HG02938 (cell line): ENCODE data around the gene ZNF423.
"Not testable (repeated sequence)": the region's sequence is repeated elsewhere in the genome, so short reads cannot be mapped to it uniquely, and the experiment has no call there.

Experiments
- ATAC-seq: cut with Tn5 transposase; IDR thresholded peaks from one replicate; pipeline ENCODE4 v1.9.1; 2021; ENCODE audit warnings: mild to moderate bottlenecking, moderate library complexity; ENCODE audit not compliant: unreplicated experiment

Gene ZNF423

GRCh38 chr16:49566432-49566831 is 289.5 kb downstream of the ZNF423 start:
- ATAC-seq = no peak

- ATAC-seq = no peak
These were observed 291.2 kb downstream of the ZNF423 start for GRCh38 chr16:49564496-49565229.

- ATAC-seq = no peak
These were observed 292.2 kb downstream of the ZNF423 start for GRCh38 chr16:49563666-49564065.

GRCh38 chr16:49562894-49563293 is 293.0 kb downstream of the ZNF423 start:
- ATAC-seq = not testable (repeated sequence)

DNA sequence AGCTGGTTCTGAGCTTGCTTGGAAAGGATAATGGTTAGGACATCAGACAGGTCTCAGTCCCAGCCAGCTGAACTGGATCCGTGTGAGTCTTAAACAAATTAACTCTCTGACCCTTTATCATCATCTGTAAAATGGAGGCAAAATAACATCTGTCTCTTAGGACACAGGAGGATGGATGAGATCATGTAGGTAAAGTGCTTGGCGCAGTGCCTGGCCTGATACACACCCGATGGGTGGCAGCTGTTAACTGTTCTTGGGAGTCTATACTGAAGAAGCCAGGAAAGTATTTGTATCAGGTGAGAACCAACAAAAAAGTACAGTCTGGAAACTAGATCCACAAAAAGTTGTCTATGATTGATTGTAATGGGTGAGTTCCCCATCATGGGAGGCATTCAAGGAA is 293.7 kb downstream of the ZNF423 start:
- ATAC-seq = no peak

DNA sequence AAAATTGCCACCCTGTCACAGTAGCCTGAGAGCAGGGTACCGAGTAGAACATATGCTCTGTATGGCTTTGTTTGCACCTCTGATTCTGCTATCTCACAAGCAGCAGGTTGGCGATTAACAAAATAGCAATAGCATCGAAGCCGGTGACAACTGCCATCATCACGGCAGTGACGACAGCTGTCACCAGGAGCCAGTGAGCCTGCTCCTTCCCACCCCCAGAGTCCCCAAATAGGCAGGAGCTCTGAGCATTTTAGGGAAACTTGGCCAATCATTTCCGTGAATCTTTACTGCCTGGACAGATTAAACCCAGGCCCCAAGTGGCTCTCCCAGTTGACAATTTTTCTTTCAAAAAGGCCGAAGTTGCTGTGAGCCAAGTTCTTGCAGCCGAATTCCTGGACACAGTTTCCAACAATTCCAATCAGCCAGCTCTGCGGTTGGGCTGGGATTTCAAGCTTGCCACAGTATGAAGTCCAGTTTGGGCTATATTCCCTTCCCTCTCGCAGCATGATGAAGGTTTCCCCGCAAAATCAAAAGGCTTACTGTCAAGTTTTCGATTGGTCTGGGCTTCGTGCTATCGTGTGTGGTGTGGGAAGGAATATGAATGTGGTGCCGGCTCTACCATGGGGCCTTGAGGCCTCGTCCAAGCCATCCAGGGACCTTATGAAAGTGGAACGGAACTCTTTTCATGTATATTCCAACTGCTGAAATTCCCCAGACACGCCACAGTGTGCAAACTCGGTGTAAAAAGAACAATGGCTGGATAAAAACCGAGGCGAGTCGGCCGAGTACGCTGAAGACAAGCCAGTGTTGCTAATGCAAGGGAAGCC is 295.7 kb downstream of the ZNF423 start:
- no peak for ATAC-seq

DNA sequence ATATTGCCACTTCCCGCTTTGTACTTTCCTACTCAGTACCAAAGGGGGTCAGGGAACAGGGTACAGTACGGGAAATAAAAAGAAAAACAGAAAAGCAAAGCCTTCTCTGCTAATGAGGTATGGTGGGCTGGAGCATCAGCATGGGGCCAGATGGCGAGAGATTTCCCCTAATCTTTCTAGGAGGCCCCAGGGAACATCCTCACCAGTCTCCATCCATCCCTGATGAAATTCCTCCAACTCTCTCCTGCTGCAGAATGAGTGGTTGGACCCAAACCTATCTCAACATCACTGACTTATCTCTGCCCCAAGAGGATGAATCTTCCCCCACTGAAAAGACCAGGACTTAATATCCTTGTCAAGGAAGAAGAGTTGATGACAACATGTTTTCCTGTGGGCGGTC is 296.7 kb downstream of the ZNF423 start:
- no peak for ATAC-seq

DNA sequence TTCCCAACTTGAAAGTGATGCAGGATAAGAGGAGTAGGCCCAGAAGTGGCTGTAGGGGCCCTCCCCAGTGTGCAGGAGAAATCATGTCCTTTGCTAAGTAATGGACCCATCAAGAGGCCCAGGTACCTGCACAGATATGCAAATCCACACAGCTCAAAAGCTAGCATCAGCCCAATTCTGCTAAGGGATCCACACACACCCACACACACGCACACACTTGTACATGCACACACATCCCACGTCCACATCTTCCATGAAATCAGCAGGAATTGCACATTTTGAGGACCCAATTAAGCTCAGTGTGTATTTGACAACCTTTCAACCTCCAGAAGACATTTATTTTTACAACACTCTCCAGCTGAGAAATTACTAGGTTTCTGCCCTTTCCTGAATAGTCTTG is 297.5 kb downstream of the ZNF423 start:
- no peak for ATAC-seq

DNA sequence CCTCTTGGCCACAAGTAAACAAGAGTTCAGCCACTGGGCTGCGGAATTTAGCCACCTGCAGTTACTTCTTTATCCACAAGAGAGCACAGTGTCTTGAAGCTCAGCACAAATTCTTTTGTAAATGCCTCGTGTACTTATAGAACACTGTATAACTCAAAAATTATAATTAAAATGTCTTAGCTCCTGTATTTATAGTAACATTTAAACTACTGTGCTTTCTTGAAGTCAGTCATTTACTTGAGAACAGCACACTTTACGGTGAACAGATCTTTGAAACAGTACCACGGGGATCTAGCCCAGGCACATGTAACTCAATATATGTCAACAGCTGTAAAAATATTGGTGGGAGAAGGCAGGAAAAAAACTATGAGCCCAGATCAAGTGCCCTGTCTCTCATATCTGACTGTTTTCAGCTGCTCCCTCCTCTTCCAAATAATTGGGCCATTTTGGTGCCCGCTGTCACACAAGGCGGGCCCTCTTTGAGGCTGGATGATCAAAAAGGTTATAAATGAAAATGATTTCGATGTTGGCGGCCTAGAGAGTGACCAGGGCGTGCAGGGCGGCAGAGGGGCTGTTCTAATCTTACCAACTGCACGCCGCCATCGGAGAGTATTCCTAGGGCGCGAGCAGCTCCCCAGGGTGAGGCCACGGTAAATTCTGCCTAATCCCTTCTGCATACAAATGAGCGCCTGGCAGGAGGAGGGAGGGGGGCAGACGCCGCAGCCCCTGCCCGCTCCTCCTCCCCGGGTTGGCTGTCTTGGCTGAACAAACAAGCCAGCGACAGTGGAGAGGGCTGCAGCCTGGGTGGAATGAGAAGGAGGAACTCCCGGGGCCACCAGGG is 299.1 kb downstream of the ZNF423 start:
- ATAC-seq = no peak

- ATAC-seq = no peak
These were observed 299.7 kb downstream of the ZNF423 start for GRCh38 chr16:49556249-49556605.

DNA sequence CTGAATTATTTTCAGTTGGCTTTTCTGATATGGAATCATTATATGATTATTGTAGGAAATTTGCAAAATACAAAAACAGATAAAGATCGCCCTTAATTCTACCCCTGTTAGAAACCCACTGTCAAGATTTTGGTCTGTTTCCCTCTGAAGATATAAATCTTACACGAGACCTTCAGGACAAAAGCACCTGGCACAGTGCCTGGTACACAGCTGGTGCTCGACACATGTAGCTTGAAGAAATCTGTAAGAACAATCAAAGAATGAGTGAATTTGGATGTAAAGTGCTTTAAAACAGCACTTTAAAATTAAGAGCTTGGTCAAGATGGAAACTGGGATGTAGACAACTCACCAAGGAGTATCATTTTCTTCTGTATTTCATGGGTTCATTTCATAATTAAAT is 301.2 kb downstream of the ZNF423 start:
- no peak for ATAC-seq

DNA sequence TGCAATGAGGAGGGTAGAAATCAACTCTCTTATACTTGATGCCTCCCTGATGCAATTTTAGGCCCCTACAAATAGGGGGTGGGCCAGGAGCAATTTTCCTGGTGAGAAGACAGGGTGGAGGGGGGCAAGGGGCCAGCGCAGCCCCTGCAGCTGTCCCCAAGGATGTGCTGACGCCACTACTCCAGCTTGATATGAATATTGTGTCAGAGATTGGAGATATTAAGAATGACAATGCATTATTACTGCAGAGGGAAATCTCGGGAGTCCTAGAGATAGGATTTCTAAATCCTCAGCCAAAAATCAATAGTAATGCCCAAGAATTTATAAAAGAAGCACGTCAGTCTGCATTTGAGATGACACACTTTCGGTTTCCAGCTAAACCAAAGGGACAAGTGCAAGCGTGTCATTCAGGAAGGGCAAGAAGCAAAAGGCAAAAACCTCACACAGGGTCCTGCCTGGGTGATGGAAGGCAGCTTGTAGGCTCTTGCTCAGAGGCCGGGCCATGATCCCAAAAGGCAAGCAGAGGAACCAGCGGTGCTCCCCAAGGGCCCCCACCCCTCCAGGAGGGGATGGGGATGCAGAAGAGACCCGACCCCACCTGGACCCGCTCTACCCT is 303.5 kb downstream of the ZNF423 start:
- ATAC-seq = no peak

DNA sequence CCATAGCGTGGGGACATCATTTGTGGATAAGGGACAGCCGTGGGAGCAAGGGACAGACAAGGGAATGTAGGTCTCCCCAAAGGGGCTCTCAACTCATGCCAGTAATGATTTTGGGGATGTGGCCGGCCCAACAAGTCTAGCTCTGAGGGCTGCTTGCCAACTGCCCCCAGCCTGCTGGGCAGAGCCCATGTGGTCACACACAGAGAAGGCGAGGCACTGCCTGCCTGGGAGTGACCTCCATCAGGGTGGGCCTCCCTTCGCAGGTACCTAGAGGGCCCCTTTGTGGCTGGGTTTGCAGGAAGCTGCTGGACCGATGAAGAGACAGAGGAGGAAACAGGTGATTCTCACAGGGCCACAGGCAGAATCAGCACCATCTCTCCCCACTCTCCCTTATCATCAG is 305.2 kb downstream of the ZNF423 start:
- ATAC-seq = no peak

DNA sequence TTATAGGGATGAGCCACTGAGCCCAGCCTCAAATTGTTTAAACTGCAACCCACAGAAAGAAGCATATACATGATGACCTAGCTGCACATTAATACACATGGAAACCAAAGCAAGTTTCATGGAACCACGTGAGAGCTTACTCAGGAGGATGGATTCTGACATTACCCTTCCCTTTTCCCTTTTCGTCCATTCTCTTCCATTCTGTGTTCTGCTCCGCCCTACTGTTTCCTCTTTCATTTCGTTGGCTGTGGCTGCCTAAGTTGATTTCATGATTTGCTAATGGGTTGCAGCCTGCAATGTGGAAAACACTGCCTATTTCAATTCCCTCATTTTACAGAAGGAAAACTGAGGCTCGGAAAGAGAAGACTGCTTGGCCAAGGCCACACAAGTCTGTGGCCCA is 305.8 kb downstream of the ZNF423 start:
- no peak for ATAC-seq

DNA sequence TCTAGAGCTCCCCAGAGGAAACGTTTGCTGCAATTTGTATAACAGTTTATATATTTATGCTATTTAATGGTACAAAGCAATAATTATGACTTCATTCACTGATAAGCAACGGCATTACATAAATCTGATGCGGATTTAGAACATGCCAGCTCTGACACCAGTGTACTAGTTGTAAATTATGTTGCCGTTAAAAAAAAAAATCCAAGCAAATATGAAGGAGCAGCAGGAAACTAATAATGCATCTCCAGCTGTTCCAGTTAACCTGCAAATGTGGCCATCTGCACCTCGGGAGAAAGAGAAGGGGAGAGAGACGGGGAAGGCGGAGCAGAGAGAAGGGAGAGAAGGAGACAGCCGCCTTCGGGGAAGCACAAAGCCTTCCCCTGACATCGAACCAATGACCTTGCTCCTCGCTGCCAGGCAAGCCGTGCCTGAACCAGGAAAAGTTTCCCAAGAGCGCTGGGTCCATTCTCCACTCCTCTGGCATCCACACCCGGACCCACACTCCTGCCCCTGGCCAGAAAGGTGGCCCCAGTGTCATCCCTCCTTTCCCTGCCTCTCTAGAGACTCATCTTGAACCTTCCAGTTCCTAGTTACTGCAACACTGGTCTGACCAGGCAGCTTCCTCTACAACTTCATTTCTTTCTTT is 307.5 kb downstream of the ZNF423 start:
- no peak for ATAC-seq

GRCh38 chr16:49547448-49547847 is 308.5 kb downstream of the ZNF423 start:
- ATAC-seq = no peak

DNA sequence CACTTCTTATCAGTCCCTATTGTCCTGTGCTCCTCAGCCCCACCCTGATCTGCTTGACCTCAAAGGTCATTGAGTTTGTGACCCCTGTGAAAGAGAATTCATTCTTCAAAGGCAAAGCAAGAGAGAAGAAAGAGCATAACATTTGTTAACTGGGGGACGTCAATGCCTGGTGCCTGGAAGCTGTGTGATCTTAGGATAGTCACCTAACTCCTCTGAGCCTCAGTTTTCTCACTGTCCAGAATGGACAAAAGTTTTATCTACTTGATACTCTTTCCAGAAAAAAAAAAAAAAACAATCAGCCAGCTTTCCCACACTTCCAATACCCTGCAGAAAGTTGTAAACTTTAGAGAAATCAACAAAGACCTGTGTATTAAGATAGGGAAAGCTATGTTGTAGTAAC is 309.2 kb downstream of the ZNF423 start:
- ATAC-seq = no peak

DNA sequence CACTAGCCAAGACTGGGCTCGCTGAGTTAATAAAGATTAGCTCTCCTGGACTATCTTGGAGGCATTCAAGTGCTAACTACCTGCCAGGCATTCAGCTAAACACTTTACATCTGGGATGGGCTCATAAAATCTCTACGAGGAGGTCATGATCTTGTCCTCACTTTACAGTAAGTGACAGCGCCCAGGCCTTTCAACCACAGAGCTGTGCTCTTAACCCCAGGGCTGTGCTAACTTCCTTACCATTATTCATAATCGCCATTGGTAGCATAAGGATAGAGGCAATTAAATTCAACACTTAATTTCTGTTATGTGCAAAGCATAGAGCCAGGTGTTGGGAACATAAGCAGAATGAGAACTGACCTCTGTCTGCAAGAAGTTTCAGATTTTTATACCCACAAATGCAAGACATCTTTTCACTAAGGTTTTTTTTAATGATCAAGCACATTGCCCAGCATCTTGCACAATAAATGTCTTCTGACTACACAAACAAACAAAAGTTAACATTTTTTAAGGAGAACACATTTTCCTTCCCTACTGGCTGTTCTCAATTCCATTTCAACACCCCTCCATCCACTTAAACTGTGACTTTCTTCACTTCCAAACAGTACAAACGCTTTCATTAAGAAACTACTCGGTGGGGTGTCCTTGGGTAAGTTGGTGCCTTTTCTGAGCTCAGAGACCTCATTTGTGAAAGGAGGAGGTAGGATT is 310.0 kb downstream of the ZNF423 start:
- no peak for ATAC-seq

DNA sequence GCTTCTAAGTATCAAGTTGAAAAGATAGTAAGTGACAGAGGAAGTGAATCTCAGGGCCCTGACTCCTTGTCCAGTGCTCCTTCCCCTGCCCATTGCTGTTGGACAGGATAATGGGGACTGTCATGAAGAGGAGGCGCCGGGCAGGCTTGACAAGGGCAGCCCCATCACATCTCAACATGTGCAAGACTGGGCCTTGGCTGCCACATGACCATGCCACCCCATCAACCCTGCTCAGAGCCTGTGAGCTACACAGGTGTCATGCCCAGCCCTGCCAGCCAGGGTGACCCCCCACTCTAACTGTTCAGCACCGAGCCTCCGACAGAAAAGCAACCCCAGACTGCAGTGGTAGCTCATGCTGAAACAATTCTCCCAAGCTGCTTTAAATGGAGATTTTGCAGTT is 310.7 kb downstream of the ZNF423 start:
- ATAC-seq = no peak

DNA sequence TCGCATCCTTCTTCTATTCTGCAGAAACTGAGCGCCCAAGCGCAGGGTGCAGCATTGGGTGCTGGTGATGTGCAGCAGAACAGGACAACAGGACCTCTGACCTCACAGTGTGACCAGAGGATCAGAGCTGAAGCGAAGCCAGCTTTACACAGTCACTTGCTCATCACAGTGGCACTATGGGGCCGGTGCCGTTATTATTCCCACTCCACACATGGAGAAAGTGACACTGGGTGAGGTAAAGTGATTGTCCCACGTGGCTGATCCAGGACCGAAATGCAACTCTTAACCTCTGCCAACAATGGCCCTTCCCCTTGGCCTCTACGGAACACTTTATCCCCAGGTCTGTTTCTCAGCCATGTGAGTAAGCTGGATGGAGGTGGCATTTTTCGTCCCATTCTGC is 311.1 kb downstream of the ZNF423 start:
- no peak for ATAC-seq
